DMS 273 treated with DMSO at 0.1 percent for 48 hours (cell line): Measurements from ENCODE around the gene SLC29A3.

Source experiments
- DNase-seq: peaks from one replicate; lab custom pipeline; 2025; lab: John Stamatoyannopoulos, UW

The SLC29A3 gene

DNA sequence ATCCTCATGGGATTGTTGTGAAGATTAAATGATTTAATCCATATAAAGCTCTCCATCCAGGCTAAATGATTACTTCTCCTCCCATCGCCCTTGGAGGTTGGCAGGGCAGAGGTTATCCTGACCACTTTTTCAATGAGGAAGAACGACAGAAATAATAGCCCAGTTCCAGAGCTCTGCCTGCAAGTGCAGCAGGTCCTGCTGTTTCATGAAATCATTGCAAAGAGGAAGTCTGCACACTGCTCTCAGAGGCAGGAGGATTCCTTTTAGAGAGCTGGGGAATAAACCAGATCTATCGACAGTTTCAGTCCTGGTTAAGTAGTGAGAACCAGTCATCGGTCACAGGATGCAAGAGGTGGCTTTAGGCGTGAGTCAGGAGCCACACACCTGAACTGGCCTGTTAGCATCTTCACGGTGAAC, 52.7 kb downstream of the SLC29A3 start:
- no peak for DNase-seq

GRCh38 chr10:71372882-71373495, 53.9 kb downstream of the SLC29A3 start:
- DNase-seq: no peak

DNA sequence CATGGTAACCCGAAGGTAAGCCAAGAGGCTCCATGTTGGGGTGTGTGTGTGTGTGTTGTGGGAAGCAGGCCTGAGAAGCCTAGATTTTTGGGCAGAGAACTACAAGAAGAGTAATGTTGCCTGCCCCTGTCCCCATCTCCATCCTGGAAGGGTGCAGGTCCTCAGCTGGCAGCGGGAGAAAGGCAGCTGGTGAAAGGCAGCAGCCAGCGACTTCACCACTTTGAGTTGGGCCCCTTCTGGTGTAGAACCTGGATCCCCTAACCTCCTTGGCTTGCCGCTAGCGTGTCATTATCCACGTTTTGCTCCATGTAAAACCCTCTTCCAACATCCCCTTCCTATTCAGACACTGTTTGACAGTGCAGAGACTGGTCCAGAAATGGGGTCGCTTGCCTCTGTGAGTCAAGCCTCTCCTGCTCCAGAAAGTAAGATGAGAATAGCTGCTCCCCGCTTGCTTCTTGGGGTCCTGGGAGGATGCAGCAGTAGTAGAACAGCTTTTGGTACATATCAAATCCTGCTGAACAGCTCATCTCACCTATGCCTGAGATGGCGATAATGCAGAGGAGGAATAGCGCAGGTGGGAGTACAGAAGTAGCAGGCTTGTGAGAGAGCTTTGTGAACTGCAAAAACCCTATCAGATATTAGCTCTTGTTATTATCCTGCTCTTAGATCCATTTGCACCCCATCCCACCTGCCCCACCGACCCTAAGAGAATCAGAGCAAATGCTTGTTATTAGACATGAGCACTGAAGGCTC, 55.6 kb downstream of the SLC29A3 start:
- DNase-seq: no peak

- no peak for DNase-seq
Measured at GRCh38 chr10:71375952-71376351, 56.9 kb downstream of the SLC29A3 start.

DNA sequence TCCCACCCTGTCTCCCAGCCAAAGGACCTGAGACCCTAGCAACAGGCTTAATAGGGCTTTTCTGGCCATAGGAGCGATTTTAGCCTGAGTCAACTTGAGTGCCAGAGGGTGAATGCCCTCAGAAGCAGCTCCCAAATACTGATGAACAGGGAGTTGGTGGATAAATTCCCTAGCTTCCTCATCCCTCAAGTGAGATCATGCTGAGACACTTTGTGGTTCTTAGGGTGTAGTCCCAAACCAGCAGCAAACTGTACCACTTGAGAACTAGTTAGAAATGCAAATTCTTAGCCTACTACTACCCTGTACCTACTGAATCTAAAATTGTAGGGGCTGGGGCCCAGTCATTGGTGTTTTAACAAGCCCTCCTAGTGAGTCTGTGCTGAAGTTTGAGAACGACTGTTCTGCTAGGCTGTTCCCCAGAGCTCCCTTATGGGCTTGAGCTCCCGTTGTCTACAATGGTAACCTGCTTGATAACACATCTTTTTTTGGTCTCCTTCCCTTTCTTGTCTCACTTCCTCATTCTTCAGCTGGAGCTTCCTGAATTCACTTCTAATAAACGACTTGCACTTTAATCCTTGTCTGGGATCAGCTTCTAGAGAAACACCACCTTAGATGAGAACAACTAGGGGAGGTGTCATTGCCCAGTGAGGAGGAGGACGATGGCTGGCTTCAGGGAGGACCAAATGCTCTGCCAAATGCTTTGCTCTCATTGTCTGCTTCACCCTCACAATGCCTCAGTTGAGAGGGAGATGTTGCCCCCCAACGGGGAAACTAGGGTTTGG, 59.5 kb downstream of the SLC29A3 start:
- DNase-seq: no peak

- no peak for DNase-seq
Measured at GRCh38 chr10:71379118-71379766, 60.2 kb downstream of the SLC29A3 start.

DNA sequence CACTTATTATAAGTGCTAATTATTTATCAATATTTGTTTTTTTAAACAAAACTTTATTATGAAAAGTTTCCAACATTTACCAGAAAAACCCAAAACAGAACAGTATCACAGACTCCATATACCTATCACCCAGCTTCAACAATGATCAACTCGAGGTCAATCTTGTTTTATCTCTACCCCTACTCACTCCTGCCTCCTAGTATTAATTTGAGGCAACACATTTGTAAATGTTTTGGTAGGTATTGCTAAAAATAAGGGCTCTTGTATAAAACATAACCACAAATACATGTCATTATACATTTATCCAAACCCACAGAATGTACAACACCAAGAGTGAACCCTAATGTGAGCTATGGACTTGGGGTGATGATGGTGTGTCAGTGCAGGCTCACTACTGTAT, 61.8 kb downstream of the SLC29A3 start:
- DNase-seq: no peak

GRCh38 chr10:71381611-71382010, 62.6 kb downstream of the SLC29A3 start:
- no peak for DNase-seq

DNA sequence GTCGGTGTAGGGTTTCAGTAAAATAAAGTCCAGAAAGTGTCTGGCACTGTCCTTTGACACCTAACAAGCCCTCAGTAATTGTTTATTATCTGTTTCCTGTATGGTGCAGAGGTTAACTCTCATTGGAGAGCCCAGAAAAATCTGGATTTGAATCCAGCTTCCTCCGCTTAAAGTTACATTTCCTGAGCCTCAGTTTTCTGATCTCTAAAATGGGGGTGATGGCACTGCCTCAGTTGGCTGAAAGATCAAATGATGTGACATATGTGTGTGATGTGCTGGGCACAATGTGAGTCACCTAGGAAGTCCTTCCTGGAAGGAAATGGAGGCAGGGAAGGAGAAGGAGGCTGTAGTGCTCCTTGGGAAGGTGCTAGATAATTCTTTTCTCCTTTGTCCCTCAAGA, 63.0 kb downstream of the SLC29A3 start:
- no peak for DNase-seq

- DNase-seq: no peak
Measured at GRCh38 chr10:71382757-71383156, 63.7 kb downstream of the SLC29A3 start.

GRCh38 chr10:71383972-71384687, 65.1 kb downstream of the SLC29A3 start:
- no peak for DNase-seq

DNA sequence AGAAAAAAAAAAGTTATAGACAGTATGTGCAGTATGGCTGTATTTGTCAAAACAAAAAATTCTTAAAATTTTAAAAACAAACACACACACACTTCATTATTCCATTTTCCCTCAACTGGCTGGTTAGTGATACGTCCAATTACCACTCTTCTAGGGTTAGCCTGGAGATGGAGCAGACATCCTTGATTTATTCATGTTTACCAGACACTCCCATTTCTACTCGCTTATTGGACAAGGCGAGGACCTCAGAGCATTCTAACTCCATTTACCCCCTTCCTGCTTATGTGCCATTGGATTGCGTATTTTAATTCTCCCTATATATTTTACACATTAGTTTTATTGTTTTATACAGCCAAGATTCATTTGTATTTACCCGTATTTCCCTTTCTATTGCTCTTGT, 69.1 kb downstream of the SLC29A3 start:
- no peak for DNase-seq

- DNase-seq: no peak
Measured at GRCh38 chr10:71388583-71389310, 69.7 kb downstream of the SLC29A3 start.

DNA sequence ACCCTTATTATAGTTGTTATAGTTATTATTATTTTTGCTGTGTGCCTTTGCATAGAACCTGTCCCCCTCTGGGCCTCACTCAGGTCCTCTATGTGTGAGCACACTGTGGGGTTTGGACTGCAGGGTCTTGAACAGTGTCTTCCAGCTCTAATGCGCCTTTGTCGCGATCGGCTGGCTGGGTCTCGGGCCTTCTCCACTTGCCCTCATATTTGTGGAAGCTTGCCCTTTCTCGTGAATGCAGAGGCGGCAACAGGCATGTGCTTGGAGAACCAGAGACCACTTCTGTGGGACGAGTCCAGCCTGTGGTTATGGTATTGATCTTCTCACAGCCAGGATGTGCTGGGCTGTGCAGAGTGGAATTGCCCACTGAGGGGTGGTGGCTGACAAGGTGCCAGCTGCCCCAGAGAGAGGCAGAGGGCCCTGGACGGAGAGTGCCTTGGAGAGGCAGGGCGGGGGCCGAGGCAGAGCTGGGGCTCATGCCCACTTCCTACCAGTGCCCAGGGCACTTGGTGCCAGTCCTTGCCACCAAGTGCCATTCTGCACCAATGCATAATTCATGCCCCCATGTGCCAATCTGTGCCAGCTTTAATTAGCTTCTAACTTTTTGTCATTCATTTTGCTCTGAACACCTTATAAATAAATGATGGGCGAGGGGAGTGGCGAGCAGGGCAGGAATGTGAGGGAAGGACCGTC, 70.9 kb downstream of the SLC29A3 start:
- DNase-seq: no peak

DNA sequence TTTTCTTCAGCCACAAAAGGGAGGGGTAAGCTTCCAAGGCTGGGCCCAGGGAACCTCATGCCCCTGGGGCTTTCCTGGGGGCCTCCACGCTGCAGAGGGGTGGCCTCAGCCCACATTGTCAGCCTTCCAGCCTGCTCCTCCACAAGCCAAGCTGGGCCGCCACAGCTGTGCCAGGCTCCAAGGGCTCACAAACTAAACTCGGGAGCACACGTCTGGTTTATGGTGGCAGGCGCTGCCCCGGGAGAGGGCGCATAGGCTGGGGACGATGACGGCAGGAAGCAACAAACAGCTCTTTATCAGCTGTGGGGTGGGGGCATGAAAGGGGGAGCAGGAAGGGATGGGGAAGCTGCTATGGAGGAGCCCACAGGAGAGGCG, 71.4 kb downstream of the SLC29A3 start:
- no peak for DNase-seq

- no peak for DNase-seq
Measured at GRCh38 chr10:71390921-71391690, 72.0 kb downstream of the SLC29A3 start.

- no peak for DNase-seq
Measured at GRCh38 chr10:71391701-71392100, 72.6 kb downstream of the SLC29A3 start.

DNA sequence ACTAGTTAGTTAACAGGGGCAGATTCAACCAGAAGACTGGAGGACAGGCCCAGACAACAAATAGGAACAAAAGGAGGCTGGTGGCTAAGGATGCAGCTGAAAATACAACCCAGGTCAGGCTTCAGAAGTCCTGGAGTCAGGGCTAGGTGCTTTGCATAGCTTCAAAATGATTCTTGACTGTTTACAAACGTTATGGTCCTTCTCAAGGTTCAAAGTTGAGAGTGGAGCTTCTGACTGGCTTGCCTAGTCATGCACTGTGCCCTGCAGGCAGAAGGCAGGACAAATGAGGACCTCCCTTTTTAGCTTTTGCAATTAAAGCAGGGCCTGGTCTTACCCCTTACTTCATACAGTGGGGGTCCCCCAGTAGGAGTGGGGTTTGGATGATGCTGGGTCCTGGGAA, 73.2 kb downstream of the SLC29A3 start:
- no peak for DNase-seq

GRCh38 chr10:71392791-71393781, 74.0 kb downstream of the SLC29A3 start:
- no peak for DNase-seq
